GM19043 (cell line): Measurements from ENCODE around the gene CUL9.
A peak's percentile ranks its signal among the peaks of the same experiment; 100 is the strongest.

ENCODE experiments used
- ATAC-seq: cut with Tn5 transposase; IDR thresholded peaks from one replicate; pipeline ENCODE4 v1.9.1; 2021; ENCODE audit warnings: low read depth; ENCODE audit not compliant: unreplicated experiment

The CUL9 gene

DNA sequence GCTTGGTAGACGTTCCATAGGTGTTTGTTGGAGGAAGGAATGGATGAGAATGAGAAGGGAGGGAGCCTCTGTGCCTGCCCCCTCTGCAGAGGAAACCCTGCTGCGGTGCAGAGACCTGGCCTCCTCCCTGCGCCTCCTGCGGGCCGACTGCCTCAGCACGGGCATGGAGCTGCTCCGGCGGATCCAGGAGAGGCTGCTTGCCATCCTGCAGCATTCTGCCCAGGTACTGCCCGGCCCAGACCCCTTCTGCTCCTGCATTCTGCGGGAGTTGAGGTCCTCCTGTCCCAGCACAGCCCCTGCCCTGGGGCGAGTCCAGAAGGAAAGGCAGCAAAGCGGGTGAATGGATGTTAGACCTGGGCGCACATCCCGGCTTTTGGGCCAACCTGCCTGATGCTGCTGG, 41.2 kb downstream of the CUL9 start:
- ATAC-seq: no peak

DNA sequence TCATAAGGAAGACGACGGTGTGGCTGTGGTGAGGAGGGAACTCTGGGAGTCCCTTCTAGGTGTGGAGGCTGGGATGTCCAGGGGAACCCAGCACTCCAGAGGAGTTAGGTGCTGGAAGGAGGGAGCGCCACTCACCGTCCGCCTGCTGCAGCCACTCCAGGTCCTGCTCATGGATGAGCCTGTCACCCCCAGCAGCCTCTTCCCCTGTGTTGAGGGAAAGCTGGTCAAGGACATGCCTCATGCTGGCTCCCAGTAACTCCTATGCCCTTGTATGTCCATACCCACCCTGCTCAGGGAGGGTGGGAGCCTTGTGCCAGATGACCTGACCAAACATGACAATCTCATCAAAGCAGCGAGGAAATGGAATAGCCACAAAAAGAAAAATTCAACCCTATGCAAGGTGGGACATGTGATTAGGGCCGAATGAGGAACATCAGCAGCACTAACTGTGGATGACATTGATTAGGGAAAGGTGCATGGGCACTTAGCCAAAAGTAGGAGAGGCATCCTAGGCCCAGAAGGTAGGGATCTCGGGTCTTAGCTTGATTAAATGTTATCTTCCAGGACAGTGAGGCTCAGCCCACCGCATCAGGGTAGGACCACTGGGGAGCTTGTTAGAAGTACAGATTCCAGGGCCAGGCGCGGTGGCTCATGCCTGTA, 44.3 kb downstream of the CUL9 start:
- ATAC-seq: no peak

DNA sequence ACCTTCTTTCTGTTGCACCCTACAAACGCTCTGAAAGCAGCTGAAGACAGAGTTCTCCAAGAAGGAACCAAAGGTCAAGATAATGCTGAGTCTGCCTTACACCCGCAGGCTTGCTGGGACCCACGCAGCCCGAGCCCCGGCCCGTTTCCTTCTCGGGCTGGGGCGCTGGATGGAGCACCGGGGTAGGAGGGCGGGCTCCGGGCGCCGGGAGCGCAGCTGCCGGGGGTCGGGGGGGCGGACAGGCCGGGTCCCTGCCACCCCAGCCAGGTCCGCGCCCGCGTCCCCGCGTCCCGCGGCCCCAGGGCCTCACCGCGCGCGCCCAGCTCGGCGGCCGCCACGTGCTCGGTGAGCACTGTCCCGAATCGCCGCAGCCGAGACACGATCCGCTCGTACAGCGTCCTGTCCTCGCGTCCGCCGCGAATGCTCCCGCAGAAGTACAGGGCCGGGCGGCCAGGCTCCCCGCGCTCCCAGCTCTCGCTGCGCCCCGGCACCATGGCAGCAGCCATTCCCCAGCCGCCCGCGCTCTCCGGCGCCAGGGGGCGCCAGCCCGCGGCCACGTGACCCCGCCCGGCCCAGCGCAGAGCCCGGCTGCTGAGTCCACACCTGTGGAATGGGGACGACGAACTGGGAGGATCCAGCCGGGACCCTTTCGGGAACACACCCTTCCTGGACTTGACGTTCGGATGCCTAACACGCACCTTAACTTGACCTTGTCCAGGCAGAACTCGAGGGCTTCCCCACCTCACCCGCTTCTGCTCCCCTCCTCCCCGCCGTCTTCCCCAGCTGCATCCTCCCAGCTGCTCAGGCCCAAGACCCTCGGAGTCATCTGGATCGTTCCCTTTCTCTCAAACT, 47.2 kb downstream of the CUL9 start, which contains the start of gene DNPH1:
TSS of gene DNPH1 (minus strand) at position 531 of the 852 bp plus-strand sequence. CDS start at position 506, 25 bp downstream.
- ATAC-seq: peak; percentile 69

DNA sequence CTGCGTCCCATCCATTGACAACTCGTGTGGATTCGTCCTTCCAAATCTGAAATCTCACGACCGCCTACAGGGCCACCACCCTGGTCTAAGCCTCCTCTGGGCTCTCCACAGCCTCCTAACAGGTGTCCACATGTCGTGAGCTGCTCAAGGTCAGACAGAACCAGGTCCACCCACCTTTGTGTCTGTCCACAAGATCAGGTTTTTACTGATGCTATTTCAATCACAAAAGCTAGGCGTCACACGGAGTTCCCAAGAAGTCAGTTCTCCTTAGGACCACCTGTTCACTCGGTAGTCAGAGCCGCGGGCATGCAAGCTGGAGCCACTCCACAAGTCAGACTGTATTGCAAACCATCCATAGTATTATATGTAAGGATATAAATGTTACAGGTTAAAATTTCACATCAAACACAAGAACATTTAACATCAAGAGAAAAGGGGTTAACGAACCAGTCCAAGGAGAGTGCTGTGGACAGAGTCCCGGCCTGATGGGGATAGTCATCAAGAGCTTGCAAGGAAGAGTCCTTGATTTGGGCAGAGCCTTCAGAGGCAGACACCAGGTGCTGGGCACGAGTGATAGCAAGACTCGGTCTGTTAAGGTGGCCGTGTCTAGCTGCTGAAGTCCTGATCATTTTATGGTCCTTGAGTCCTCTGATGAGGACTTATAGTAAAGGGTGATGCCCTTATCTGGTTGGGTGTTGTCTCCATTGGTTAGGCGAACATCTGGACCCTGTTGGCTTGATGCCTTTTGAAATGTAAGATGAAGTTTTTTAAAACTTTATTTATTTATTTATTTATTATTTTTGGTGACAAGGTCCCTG, 48.0 kb downstream of the CUL9 start:
- no peak for ATAC-seq

GRCh38 chr6:43231053-43231452, 49.1 kb downstream of the CUL9 start:
- no peak for ATAC-seq

- ATAC-seq: no peak
Measured at GRCh38 chr6:43231735-43232450, 49.9 kb downstream of the CUL9 start.

- no peak for ATAC-seq
Measured at GRCh38 chr6:43235841-43236240, 53.8 kb downstream of the CUL9 start.

DNA sequence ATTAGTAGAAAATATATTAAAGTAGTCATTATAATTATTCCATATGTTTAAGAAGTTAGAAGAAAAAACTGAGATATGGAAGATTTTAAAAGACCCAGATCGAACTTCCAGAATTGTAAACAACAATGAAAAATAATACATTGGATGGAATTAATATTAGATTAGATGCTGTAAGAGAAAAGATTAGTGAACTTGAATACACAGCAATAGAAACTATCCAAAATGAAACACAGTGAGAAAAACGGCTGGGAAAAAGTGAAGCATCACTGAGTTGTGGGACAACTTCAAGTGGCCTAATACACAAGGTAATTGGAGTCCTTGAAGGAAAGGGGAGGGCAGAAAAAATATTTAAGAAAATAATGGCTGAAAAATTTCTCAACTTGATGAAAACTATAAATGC, 57.1 kb downstream of the CUL9 start:
- no peak for ATAC-seq

DNA sequence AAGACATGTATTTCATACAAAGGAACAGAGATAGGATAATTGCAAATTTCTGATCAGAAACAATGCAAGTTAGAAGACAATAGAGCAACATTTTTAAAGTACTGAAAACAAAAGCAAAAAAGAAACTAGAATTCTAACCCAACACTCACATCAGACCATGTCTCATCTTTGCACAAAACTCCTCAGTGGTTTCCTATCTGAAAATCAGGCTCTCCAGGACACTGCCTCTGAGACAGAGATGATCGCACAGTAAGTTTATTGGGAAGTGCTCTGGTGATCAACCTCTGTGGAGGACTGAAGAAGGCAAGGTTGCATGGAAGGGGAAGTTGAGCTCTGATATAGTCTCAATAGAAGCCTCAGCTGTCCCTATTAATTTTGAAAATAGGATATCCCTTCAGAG, 59.0 kb downstream of the CUL9 start:
- ATAC-seq: no peak

DNA sequence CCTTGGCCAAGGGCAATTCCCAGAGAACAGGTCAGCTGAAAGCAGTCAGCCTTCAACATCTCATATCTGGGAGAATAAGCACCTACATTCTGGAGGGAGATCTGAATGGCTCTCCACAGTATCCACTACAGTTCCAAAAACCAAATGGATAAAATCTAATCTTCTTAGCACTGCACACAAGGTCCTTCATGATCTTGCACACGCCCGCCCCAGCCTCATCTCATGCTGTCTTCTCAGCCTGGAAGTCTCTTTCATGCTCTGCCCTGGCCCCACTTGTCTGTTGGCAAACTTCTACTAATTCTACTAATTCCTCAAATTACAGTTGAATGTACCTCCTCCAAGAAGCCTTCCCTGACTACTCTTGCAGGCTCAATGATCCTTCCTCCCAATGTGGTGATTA, 59.5 kb downstream of the CUL9 start:
- ATAC-seq: no peak

DNA sequence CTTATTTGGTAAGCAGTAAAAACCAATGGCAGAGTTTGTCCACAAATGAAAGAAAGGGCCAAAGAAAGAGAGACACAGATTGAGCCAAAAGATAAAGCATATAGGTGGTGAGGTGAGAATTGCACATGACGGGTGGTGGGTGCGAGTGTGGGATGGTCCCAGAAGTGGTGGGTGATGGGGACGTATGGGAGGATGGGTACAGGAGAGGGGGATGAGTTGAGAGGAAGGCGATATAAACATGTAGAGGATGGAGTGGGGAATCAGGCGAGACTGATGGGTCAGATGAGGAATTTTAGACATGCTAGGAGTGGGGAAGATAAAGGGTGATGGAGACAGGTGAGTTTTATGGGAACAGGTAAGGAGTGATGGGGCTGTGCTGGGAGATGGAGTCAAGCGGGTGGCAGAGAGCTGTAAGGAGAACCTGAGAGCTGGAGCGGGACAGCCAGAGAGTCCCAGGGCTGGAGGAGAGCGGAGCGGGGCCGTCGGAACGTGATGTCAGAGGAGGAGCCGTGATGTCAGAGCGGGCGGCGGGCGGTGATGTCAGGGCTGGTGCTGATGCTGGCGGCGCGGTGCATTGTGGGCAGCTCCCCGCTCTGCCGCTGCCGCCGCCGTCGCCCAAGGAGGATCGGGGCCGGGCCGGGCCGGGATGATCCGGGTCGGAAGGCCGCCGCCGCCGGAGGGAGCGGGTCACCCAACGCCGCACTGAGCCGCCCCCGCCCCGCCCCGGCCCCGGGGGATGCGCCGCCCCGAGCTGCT, 61.1 kb downstream of the CUL9 start, which contains the start of gene TTBK1:
TSS of gene TTBK1 (plus strand) at position 574 of the 756 bp plus-strand sequence. CDS start 3,180 bp downstream, outside the sequence.
- no peak for ATAC-seq

DNA sequence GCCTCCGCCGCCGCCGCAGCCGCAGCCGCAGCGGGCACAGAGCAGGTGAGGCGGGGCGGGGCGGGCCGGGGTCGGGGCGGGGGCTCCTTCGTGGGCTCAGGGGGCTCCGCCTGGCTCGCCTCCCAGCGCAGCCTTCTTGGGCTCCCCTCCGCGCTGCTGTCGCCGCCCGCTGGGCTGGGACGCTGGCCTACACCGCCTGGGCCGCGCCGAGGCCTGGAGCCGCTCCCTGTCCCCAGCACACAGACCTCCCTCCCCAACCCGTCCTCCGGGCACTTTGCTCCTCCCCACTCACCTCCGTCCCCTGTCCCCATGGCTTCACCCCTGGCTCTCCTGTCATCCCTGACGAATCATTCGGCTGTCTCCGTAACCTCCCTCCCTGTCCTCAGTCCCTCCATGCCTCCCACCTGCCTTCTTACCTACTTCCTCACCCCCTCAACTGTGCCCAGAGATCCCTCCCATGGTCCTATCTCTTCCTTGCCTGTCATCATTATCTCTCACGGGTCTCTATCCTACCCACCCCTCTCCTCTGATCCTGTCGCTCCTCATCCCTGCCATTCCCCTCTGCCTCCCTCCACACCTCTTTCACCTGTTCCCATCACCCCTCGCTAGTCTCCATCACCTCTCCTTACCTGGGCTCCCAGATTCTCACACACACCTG, 61.8 kb downstream of the CUL9 start:
- no peak for ATAC-seq

DNA sequence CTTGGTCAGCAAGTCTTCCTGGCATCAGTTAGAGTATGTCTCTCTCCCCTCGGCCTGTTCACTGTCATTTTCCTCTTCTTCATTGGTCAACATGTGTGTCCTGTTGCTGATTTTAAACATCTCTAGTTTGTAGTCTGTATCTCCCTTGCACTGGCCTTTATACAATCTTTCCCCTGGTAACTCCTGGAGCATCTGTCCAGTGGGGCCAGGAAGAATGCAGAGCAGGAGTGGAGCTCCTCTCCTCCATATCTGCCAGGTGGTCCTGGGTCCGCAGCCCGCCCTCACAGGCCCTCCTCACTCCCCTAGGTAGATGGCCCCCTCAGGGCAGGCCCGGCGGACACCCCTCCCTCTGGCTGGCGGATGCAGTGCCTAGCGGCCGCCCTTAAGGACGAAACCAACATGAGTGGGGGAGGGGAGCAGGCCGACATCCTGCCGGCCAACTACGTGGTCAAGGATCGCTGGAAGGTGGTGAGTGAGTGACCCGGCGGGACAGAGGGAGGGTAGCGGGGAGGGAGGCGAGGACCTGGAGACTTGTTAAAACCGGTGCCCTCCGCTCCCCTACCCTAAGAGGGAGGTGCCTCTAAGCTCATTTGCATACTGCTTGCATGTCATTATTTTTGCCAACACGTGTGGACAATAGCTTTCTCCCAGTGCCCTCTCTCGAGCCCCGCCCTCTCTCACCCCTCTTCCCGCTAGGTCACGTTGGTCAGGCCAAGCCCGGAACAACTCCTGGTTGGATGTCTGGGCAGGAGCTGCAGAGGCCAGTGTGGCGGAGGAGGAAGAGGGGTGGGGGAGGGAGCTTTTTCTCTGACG, 64.5 kb downstream of the CUL9 start:
- peak; percentile 33 for ATAC-seq

GRCh38 chr6:43247114-43247999, 65.4 kb downstream of the CUL9 start:
- ATAC-seq: peak; percentile 89

DNA sequence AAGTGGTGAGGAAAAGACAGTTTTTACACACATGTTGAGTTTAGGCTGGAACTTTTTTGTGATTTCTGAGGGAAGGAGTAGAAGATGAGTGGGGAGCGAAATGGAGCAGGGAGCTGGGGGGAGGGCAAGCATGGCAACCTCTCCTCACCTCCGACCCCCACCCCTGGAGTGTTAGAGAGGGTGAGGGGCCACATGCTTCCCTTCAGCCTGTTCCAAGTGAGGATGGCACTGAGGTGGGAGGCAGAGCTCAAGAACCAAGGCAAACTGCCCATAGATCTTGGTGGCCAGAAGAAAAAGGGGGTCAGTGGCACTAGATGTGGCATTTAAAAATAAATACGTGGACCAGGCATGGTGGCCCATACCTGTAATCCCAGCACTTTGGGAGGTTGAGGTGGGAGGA, 66.1 kb downstream of the CUL9 start:
- ATAC-seq: no peak

DNA sequence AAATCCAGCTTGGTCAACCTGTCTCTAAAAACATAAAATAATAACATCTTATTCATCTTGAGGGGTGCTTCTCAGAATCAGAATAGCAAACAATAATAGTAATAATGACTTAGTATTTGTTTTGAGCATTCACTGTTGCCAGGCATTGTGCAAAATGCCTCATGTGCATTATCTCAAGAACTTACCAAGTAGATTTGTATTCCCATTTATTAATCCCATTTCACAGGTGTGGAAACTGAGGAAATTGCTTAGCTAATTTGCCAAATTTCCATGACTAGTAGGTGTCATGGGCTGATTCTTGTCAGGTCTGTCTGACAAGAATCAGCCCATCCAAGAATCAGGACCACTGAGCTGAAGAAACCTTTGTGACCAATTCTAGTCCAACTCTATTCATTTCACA, 66.8 kb downstream of the CUL9 start:
- ATAC-seq: no peak

DNA sequence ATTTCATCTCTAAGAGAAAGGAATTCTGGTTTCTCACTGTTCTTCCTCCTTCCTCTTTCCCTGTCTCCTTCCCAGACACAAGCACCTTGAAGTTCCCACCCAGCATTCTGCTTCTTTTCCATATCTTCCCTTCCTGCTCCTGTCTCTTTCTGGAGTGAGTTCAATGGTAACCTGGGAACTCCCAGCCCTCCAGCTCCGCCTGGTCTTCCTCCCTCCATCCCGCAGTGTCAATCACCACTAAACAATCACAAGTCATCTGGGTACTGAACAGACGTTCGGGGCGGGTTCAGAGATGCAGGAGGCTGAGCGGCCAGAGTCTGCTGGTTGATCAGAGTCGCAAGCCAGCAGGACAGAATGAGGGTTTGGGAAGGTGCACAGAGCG, 69.0 kb downstream of the CUL9 start:
- no peak for ATAC-seq
